ENCODE results near the gene TNS1. TPM values are rescaled to one million over a fixed set of nuclear protein-coding genes. Genes with fewer than 3 reads are reported as not detected.

Gene TNS1
- total RNA-seq, 1 experiment from 2014 or later, result 6.2 TPM

- ChIA-PET RAD21 (ENCODE audit: low non-redundant PET in 1 of 2, low total read pairs in 2 of 2, uncharacterized antibody in 2 of 2, unreplicated experiment in 2 of 2) (no interaction called here), CTCF (no interaction called here), POLR2A (no interaction called here)
- no peak overlapping the region for H2AFZ ChIP-seq (ENCODE audit: low read depth, low read length, poor library complexity, severe bottlenecking)
- H3K36me3 ChIP-seq (ENCODE audit: control insufficient read depth in 1 of 2, insufficient read depth in 2 of 2, low read length in 2 of 2), result no peaks in the 10 kb centered on the region
- H3K4me2 ChIP-seq (ENCODE audit: low read length), result no peak overlapping the region
- H3K9me2 ChIP-seq (ENCODE audit: insufficient read depth), result no peaks in the 10 kb centered on the region
- H4K20me1 ChIP-seq (ENCODE audit: insufficient read depth), result no peaks in the 10 kb centered on the region
- DNase-seq (ENCODE audit: low read depth, low spot score) (no peak), ATAC-seq (no peak)
- H3K9me3 ChIP-seq (ENCODE audit: control insufficient read depth in 1 of 2, insufficient read depth in 1 of 2, low read depth in 1 of 2, low read length in 2 of 2), result no peaks in the 10 kb centered on the region
- intact Hi-C loops (cut with micrococcal nuclease), result no loop called here
- H3K27me3 ChIP-seq (ENCODE audit: insufficient read depth, low read length), result no peaks in the 10 kb centered on the region
- no peak overlapping the region for H3K9ac ChIP-seq (ENCODE audit: low read length)
- no peaks in the 10 kb centered on the region for H3K79me2 ChIP-seq (ENCODE audit: insufficient read depth, low read length)
- peaks cover 0 to 1% of the 10 kb centered on the region in 2 experiments; a peak in 2 of 4 replicates for H3K4me1 ChIP-seq (ENCODE audit: control insufficient read depth in 1 of 2, insufficient read depth in 2 of 2, low read length in 2 of 2)
- H3K27ac ChIP-seq (ENCODE audit: low read depth, low read length), result no peak overlapping the region
- TF ChIP-seq ZFX (IDR thresholded peaks at IDR 0.05), result no peak
- TF ChIP-seq, protein P1, sequence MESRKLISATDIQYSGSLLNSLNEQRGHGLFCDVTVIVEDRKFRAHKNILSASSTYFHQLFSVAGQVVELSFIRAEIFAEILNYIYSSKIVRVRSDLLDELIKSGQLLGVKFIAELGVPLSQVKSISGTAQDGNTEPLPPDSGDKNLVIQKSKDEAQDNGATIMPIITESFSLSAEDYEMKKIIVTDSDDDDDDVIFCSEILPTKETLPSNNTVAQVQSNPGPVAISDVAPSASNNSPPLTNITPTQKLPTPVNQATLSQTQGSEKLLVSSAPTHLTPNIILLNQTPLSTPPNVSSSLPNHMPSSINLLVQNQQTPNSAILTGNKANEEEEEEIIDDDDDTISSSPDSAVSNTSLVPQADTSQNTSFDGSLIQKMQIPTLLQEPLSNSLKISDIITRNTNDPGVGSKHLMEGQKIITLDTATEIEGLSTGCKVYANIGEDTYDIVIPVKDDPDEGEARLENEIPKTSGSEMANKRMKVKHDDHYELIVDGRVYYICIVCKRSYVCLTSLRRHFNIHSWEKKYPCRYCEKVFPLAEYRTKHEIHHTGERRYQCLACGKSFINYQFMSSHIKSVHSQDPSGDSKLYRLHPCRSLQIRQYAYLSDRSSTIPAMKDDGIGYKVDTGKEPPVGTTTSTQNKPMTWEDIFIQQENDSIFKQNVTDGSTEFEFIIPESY (IDR thresholded peaks at IDR 0.05; ENCODE audit: extremely low read depth, insufficient replicate concordance, low read length), result no peak
- no peak for TF ChIP-seq ELF1 (IDR thresholded peaks at IDR 0.05; ENCODE audit: borderline replicate concordance, low read depth)
- H3K4me3 ChIP-seq (replicated peaks in 1 of 2; ENCODE audit: low read depth in 1 of 2, low read length in 2 of 2), result no peak overlapping the region
- BruUV-seq (replicated peaks), result no TSS peak
These were observed 206.9 kb downstream of the TNS1 start for GRCh38 chr2:217795706-217796465.

DNA sequence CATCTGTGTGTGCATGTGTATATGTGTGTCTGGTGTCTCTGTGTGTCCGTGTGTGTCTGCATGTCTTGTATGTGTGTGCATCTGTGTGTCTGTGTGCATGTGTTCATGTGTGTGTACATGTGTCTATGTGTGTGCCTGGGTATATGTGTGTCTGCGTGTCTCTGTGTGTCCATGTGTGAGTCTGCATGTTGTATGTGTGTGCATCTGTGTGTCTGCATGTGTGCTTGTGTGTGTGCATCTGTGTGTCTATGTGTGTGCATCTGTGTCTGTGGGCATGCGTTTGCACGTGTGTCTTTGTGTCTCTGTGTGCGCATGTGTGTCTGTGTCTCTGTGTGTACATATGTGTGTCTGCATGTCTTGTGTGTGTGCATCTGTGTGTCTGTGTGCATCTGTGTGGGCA, 207.7 kb downstream of the TNS1 start:
- POLR2A ChIA-PET, result no interaction called here
- DNase-seq (ENCODE audit: low read depth, low spot score) (no peak), ATAC-seq (no peak)
- H3K4me2 ChIP-seq (ENCODE audit: low read length), result no peak overlapping the region
- no peaks in the 10 kb centered on the region for H3K79me2 ChIP-seq (ENCODE audit: insufficient read depth, low read length)
- H4K20me1 ChIP-seq (ENCODE audit: insufficient read depth), result no peaks in the 10 kb centered on the region
- no peaks in the 10 kb centered on the region for H3K9me3 ChIP-seq (ENCODE audit: control insufficient read depth in 1 of 2, insufficient read depth in 1 of 2, low read depth in 1 of 2, low read length in 2 of 2)
- intact Hi-C loops (cut with micrococcal nuclease), result no loop called here
- no peak overlapping the region for H3K9ac ChIP-seq (ENCODE audit: low read length)
- no peak for TF ChIP-seq YY1 (IDR thresholded peaks at IDR 0.05; ENCODE audit: extremely low read depth, insufficient replicate concordance, low read depth, low read length)
- TF ChIP-seq EGR1 (IDR thresholded peaks at IDR 0.05; ENCODE audit: low read depth), result no peak
- no peak for TF ChIP-seq RAD21 (IDR thresholded peaks at IDR 0.05; ENCODE audit: low read depth)
- no peak for TF ChIP-seq POLR2A (IDR thresholded peaks at IDR 0.05; ENCODE audit: borderline replicate concordance, extremely low read depth, insufficient read depth, insufficient read length)
- TF ChIP-seq MAX (IDR thresholded peaks at IDR 0.05), result no peak
- TF ChIP-seq ZNF274 (IDR thresholded peaks at IDR 0.05; ENCODE audit: low read depth, low read length), result no peak
- H3K36me3 ChIP-seq (ENCODE audit: control insufficient read depth in 1 of 2, insufficient read depth in 2 of 2, low read length in 2 of 2), result no peaks in the 10 kb centered on the region
- no peaks in the 10 kb centered on the region for H3K27me3 ChIP-seq (ENCODE audit: insufficient read depth, low read length)
- no TSS peak for BruUV-seq (replicated peaks)
- H3K4me1 ChIP-seq (ENCODE audit: control insufficient read depth in 1 of 2, insufficient read depth in 2 of 2, low read length in 2 of 2), result peaks cover 0 to 7% of the 10 kb centered on the region in 2 experiments; a peak in 2 of 4 replicates
- H3K4me3 ChIP-seq (replicated peaks in 1 of 2; ENCODE audit: low read depth in 1 of 2, low read length in 2 of 2), result no peak overlapping the region
- H3K9me2 ChIP-seq (ENCODE audit: insufficient read depth), result no peaks in the 10 kb centered on the region
- no peak overlapping the region for H2AFZ ChIP-seq (ENCODE audit: low read depth, low read length, poor library complexity, severe bottlenecking)
- RAD21 ChIA-PET (ENCODE audit: low non-redundant PET in 1 of 2, low total read pairs in 2 of 2, uncharacterized antibody in 2 of 2, unreplicated experiment in 2 of 2), result no interaction called here
- H3K27ac ChIP-seq (ENCODE audit: low read depth, low read length), result no peak overlapping the region
- CTCF ChIA-PET, result interaction anchor here (1.2 kb wide), 1 partner anchor 91 kb away, joined by 3 read pairs; no protein-coding TSS in a partner anchor

Data from HCT116 (cell line).